ENCODE results near the gene PTPRN2. TPM values are rescaled to one million over a fixed set of nuclear protein-coding genes. Genes with fewer than 3 reads are reported as not detected.
"Not testable (repeated sequence)": the region's sequence is repeated elsewhere in the genome, so short reads cannot be mapped to it uniquely, and the experiment has no call there.

Gene PTPRN2
- total and polyA plus RNA-seq, 4 donors = 18.1 to 69.9 (median 50.4) TPM

DNA sequence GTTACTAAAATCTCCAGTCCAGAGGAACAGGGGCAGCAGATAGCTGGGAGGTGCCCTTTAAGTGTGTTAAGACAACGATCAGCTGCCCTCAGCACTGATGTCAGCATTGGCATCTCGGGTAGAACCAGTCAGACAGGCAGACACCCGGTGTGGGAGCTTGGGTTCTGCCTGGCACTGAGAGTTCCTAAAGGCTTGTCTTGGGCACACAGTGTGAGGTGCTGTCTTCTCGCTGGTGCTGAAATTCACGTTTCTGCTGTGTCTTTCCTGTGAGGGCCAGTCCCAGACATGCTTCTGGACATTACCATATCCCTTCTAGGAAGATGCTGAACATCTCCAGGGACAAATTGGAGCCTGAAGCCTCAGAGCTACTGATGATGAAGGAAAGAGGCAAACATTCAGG lies 1094.6 kb downstream of the PTPRN2 start:
- H3K4me3 ChIP-seq (ENCODE audit: low read depth, low read length) = no peak overlapping the region
- 52% methylated on average over 5 of the region's 5 CpGs for WGBS (ENCODE audit: insufficient coverage)
- no peaks in the 10 kb centered on the region for H3K27me3 ChIP-seq (ENCODE audit: control insufficient read depth, insufficient read depth, low read length)
- no peaks in the 10 kb centered on the region for H3K36me3 ChIP-seq (ENCODE audit: control insufficient read depth, insufficient read depth, low read length)
- peaks cover 17% of the 10 kb centered on the region for H3K4me1 ChIP-seq (ENCODE audit: control insufficient read depth, insufficient read depth, low read length)
- H3K9me3 ChIP-seq (ENCODE audit: control insufficient read depth, insufficient read depth, low read length) = no peaks in the 10 kb centered on the region
- no peak overlapping the region for H3K27ac ChIP-seq (ENCODE audit: low read depth, low read length)
- no peak for DNase-seq (ENCODE audit: low read depth in 4 of 6, low spot score in 6 of 6)

DNA sequence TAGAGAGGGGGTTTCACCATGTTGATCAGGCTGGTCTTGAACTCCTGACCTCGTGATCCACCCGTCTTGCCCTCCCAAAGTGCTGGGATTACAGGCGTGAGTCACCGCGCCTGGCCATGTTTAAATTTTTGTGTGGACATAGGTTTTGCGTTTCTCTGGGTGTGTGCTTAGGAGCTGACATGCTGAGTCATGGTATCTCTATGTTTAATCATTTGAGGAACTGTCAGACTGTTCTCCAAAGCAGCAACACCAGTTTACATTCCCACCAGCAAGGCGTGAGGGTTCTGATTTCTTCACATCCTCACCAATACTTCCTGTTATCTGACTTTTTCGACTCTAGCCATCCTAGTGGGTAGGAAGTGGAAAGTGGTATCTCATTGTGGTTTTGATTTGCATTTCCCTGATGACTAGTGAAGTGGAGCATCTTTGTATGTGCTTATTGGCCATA lies 1097.1 kb downstream of the PTPRN2 start:
- no peaks in the 10 kb centered on the region for H3K27me3 ChIP-seq (ENCODE audit: control insufficient read depth, insufficient read depth, low read length)
- 100% methylated on average over 2 of the region's 8 CpGs for WGBS (ENCODE audit: insufficient coverage)
- no peaks in the 10 kb centered on the region for H3K9me3 ChIP-seq (ENCODE audit: control insufficient read depth, insufficient read depth, low read length)
- H3K4me3 ChIP-seq (ENCODE audit: low read depth, low read length) = no peak overlapping the region
- no peak for DNase-seq (ENCODE audit: low read depth in 4 of 6, low spot score in 6 of 6)
- H3K27ac ChIP-seq (ENCODE audit: low read depth, low read length) = no peak overlapping the region
- peaks cover 15% of the 10 kb centered on the region for H3K4me1 ChIP-seq (ENCODE audit: control insufficient read depth, insufficient read depth, low read length)
- no peaks in the 10 kb centered on the region for H3K36me3 ChIP-seq (ENCODE audit: control insufficient read depth, insufficient read depth, low read length)

DNA sequence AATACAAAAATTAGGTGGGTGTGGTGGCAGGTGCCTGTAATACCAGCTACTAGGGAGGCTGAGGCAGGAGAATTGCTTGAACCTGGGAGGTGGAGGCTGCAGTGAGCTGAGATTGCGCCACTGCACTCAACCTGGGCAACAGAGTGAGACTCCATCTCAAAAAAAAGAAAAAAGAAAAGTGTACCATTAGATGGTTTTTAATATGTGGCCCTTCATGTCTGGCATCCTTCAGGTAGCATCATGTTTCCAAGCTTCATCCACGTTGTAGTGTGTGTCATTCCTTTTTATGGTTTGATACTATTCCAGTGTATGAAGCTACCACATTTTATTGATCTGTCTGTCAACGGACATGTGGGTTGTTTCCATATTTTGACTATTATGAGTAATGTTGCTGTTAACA lies 1097.8 kb downstream of the PTPRN2 start:
- not testable (repeated sequence) for H3K27ac ChIP-seq (ENCODE audit: low read depth, low read length); H3K27me3 ChIP-seq (ENCODE audit: control insufficient read depth, insufficient read depth, low read length); H3K36me3 ChIP-seq (ENCODE audit: control insufficient read depth, insufficient read depth, low read length); DNase-seq (ENCODE audit: low read depth in 4 of 6, low spot score in 6 of 6); H3K9me3 ChIP-seq (ENCODE audit: control insufficient read depth, insufficient read depth, low read length); H3K4me3 ChIP-seq (ENCODE audit: low read depth, low read length)
- peaks cover 15% of the 10 kb centered on the region for H3K4me1 ChIP-seq (ENCODE audit: control insufficient read depth, insufficient read depth, low read length)
- WGBS (ENCODE audit: insufficient coverage) = 100% methylated on average over 1 of the region's 3 CpGs

Small RNA genes lying within 50 kb of the gene (small RNA-seq; reads per million reads assigned to genes)
- gene MIR153-2 (ENCODE audit: low replicate concordance) = 1.1 reads per million, percentile 80 among the genes with 10 or more reads in this experiment
- not detected for gene MIR5707 (ENCODE audit: low replicate concordance)
- gene MIR595 (ENCODE audit: low replicate concordance) = not detected
- not detected for gene THAP5P1 (ENCODE audit: low replicate concordance)

Other genes starting within 250 kb of the PTPRN2 start
- gene NCAPG2, start 117.0 kb upstream of the PTPRN2 start, total RNA-seq = 10 to 100 TPM; 14.1 to 16.8 TPM
- gene NCAPG2, start 117.0 kb upstream of the PTPRN2 start, polyA plus RNA-seq (ENCODE audit: insufficient read length in 2 of 2) = 10 to 100 TPM; 15.8 to 17.5 TPM
- gene ESYT2, start 241.7 kb upstream of the PTPRN2 start, total RNA-seq = 10 to 100 TPM; 69.6 to 73.9 TPM
- gene ESYT2, start 241.7 kb upstream of the PTPRN2 start, polyA plus RNA-seq (ENCODE audit: insufficient read length in 2 of 2) = 10 to 100 TPM; 28.0 to 34.3 TPM